HK-2 (cell line): ENCODE data around the gene SCAMP5.
A peak's percentile ranks its signal among the peaks of the same experiment; 100 is the strongest.

Source experiments
- DNase-seq: peaks from one replicate; pipeline ENCODE4 v3.0.0-alpha.2; 2018; ENCODE audit not compliant: unreplicated experiment

SCAMP5 gene

DNA sequence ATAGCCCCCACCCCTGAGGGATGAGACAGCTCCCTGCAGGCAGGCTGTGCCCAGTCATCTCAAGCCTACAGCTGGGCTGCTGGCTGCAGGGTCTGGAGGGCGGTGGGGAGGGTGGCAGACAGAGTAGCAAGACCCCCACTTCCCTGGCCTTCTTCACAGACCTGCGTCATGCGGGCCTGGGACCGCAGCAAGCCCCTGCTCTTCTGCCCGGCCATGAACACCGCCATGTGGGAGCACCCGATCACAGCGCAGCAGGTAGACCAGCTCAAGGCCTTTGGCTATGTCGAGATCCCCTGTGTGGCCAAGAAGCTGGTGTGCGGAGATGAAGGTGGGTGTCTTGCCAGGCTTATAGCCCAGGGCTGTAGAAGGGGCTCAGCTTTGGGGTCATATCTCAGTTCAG is 53.0 kb downstream of the SCAMP5 start:
- DNase-seq, result no peak

DNA sequence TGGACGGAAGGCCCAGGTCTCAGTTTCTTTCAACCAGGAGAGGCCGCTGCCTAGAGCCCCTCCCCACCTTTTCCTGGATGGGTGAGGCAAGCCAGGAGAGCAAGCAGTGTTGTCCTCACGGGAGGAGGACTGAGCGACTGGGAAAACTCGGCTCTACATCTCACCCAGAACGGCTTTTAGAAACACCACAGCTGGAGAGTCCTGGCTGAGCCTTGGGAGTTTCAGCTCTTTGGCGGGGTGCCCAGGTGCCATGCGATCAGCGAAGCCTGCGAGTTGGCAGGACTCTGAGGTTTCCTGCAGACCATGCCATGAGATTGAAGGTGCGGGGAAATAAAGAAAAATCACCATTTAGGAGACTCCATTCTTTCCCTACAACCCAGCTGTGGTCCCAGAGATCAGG is 54.0 kb downstream of the SCAMP5 start:
- DNase-seq, result no peak

DNA sequence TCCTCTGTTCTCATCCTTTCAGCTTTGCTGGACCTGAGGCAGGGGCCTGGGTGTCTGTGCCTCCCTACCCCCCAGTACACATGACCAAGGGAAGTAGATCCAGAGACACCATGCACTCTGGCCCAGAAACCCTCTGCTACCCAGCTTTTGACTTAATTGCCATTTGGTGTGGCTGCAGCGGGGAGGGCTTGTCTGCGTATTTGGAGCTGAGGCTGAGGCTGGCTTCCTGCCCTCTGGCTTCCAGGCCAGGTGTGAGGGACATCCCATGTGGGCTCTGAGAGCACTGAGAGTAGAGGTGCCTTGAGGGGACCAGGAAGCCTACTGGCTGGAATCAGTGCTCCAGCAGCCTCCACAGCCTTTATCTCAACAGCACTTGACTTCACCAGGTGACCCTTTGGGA is 54.9 kb downstream of the SCAMP5 start:
- no peak for DNase-seq

DNA sequence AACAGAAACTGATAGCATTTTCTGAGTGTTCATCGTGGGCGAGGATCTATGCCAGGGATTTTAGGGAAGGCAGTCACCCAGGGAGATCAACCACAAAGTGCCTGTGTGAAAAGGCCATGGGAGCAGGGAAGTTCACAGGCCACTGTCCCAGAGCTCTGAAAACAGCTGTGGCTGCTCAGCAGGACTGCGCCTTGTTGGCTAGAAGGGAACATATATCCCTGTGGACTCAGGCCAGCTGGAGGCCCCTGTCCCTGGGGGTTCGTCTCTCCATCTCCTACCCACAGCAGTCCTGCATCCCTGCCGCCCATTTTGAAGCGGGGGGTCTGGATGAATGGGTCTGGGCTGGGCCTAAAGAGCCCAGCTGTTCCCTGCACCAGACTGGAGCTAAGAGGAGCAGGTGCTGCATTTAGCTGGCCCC is 55.8 kb downstream of the SCAMP5 start:
- DNase-seq, result no peak

DNA sequence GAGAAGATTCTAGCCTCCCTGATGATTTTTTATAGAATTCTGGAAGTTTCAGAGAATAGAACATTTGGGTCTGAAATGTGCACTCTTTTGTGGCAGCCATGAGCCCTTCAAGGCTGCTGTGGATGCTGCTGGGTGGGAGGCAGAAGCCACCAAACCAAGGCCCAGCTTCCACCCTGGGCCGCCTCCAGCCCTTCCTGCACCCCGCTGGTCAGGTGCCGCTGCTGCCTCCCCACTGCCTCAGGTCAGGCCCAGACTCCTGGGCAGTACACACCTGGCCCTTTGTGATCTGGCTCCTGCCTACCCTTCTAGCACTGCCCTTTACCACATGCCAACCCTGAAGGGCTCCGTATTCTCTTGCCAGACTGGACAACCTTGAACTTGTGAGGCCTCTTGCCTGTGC is 56.3 kb downstream of the SCAMP5 start:
- no peak for DNase-seq

DNA sequence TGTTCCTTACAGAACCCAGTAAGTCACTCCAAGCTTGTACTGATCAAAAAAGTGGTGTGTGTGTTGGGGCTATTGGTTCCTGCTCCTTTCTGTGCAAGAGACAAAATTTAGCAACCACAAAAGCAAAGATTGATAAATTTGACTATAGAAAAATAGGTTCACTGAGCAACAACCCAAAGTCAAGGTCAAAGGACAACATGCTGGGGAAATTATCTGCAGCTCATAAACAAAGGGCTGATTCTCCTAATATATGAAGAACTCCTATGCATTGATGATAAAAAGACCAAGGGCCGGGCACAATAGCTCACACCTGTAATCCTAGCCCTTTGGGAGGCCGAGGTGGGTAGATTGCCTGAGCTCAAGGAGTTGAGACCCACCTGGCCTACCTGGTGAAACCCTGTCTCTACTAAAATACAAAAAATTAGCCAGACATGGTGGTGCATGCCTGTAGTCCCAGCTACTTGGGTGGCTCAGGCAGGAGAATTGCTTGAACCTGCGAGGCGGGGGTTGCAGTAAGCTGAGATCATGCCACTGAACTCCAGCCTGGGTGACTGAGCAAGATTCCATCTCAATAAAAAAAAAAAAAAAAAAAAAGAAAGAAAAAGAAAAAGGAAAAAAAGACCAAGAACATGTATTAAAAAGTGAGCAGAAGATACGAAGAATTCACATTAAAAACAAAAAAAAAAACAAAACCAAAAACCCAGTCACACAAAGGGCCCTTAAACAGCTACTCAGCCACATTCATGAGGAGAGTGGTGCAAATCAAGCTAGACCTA is 57.8 kb downstream of the SCAMP5 start:
- DNase-seq, result no peak

DNA sequence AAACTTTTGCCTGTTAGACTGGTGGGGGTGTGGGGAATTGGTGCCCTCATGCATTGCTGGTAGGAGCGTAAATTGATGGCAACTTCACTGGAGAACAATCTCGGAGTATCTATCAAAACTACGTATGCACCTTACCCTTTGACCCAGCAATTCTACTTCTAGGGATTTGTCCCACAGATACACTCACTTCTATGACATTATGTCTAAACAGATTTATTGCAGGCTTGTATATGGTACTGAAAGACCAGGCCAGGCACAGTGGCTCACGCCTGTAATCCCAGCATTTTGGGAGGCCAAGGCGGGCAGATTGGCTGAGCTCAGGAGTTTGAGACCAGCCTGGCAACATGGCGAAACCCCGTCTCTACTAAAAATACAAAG is 58.4 kb downstream of the SCAMP5 start:
- no peak for DNase-seq

DNA sequence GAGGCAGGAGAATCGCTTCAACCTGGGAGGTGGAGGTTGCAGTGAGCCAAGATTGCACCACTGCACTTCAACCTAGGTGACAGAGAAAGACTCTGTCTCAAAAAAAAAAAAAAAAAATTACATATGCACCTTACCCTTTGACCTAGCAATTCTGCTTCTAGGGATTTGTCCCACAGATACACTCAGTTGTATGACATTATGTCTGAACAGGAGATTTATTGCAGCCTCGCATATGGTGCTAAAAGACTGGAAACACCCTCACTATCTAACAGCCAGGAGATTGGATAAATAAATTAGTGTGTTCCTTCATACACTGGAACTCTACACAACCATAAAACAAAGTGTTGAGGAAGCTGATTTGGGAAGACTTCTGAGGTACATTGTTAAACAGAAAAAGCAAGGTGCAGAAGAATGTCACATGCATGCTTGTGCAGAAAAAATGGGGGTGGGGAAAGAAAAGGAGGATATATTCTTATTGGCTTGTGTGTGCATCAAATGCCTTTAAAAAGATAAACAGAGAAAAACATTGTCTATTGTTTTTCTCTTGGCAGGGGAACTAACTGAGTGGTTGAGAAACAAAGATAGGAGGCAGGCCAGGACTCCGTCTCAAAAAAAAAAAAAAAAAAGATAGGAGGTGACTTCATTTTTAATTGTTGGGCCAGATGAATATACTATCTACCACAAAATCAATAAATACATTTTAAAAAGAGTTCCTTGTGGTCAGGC is 59.0 kb downstream of the SCAMP5 start:
- no peak for DNase-seq

DNA sequence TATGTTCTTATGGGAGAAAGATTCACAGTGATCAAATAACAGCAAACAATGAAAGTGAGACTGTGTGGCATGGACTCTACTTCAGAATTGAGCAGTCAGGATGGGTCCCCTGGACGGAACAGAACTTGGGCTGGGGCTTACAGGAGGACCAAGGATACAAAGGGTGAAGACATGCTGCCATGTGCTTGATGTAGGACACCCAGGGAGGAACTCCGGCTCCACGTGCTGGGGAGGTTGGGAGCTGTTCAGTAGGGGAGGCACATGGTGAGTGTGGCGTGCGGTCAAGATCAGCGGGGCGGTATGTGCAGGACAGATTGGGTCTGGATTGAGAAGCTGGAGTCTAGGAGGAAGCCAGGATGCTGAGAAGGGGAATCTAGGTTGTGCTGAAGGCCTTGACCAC is 60.7 kb downstream of the SCAMP5 start:
- DNase-seq, result no peak

DNA sequence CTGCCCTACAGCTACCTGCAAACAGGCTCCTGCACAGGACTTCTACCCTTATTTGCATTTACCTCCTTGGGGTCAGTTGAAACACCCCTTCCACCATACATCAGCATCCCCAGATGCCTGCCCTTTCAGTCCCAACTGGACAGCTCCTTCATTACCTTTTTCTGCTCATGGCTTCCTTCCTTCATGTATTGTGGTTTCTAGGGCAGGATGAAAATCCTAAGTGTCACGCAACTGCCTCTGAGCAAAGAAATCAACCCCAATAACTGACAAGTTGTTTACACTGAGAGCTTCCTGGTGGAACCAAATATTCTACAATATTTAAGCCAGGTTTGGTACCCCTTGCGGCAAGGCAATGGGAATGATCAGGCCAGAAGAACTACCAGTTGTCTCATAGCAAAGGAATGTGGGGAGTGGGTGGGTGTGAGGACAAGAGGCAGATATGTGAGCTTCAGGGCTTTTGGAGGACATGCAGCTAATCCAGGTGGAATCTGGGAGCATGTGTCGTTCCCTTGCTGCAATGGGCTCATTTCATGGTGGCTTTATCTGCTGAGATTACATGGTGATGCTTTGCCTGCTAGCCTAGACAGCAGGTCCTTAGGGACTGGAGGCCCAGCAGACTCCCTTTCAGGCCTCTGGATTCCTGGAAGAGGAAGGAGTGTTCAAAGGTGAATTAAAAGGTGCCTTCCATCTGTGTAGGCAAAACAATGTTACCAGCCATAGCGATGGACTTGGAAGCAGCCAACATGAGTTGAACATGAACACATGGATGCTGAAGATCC is 63.0 kb downstream of the SCAMP5 start:
- no peak for DNase-seq

DNA sequence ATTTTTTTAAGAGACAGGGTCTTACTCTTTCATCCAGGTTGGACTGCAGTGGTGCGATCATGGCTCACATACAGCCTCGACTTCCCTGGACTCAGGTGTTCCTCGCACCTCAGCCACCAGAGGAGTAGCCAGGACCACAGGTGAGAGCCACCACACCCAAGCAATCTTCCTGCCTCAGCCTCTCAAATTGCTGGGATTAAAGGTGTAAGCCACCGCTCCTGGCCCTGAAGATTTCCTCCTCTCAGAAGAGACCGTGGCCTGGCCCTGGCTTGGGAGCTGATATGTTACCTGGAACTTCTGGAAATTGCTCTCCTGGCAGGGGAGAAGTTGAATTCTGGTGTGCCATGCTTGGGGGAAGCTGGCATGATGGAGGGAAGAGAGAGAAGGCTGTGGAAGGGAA is 64.2 kb downstream of the SCAMP5 start:
- DNase-seq, result no peak

DNA sequence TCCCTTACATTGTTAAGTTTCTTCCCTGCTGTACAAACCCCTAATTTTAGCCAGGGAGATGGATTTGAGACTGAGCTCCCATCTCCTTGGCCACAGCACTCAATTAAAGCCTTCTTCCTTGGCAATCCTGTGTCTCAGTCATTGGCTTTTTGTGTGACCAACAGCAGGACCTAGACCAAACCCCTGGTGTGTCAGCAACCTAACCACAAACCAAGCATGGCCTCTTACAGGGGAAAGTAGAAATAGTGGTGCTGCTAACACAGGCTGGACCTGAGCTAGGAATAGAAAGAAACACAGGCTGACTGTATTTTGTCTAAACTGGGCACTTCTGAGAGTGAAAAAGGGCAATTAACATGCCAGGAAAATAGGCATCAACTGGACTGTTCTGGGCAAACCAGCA is 65.9 kb downstream of the SCAMP5 start:
- DNase-seq, result no peak

DNA sequence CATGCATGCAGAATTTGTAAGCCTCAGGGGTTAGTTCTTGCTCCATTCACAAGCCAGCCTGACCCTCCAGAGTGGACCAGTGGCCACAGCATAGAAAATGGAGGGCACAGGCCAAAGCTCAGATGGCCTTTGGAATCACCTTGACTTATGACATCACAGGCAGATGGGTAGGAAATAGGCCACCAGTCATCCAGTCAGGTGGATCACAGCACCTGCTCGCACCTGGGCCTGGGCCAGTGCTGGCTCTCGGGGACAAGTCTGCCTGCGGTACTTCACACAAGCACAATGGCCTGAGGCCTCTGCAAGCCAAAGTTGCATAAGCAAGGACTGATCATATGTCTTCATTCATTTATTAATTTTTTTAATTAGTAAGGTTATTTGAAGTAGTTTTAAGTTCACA is 67.3 kb downstream of the SCAMP5 start:
- no peak for DNase-seq

DNA sequence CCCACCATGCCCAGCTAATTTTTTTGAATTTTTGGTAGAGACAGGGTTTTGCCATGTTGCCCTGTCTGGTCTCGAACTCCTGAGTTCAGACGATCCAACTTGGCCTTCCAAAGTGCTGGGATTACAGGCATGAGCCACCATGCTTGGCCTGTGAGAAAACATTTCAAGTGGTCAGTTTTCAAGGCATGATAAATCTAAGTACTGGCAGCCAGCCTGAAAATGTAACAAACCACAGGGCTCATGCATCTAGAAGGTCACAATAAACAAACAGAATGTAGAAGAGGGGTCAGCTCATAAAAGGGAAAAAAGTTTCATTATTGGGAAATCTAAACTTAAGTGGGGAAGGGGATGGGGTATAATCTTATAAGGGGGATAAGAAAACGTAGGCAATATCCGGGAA is 68.0 kb downstream of the SCAMP5 start:
- DNase-seq, result no peak

DNA sequence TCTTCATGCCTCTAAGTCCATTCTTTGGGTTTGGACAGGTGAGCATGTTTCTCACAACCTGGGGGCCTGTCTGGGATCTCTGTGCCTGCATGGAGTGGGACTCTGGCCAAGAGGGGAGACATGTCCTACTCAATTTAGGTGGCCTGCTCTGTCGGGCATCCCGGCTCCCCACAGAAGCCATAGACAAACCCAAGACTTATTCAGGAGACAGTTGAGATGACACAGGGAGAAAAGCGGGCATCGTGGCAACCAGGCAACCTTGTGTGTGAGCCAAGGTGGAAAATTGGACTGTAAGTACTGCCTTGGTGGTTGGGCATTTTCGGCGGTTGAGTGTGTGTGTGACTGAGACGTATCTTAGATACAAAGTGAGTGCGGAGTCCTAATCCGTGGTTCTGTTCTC is 68.5 kb downstream of the SCAMP5 start:
- no peak for DNase-seq

DNA sequence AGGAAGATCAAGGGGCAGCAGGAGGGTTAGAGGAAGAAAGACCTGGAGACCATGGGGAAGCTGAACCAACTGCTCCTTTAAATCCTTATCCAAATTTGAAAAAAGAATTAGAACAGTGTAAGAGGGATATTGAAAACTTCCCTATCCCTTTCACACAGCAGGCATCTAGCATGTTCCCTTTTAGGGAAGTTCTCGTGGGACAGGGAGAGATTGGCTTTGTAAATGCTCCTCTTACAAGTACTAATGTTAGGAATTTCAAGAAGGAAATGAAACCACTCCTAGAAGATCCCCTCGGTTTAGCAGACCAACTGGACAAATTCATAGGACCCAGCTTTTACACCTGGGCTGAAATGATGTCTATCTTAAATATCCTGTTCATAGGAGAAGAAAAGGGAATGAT is 69.5 kb downstream of the SCAMP5 start:
- DNase-seq, result no peak

DNA sequence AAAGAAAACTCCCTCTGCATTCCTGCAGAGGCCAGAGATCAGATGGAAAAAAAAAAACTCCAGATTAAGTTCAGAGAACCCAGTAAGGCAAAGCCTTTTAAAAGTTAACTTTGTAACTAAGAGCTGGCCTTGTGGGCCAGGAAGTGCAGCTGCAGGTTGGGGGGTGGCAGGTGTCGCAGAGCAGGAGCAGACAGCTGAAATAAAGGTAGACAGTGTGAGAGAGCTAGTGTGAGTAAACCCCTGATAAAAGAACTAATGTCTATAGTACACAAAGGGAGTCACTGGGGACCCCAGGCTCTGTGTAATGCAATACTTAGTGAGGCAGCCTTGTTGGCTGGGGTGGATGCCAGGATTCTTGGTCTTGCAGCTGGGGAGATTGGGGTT is 70.1 kb downstream of the SCAMP5 start:
- DNase-seq, result no peak

DNA sequence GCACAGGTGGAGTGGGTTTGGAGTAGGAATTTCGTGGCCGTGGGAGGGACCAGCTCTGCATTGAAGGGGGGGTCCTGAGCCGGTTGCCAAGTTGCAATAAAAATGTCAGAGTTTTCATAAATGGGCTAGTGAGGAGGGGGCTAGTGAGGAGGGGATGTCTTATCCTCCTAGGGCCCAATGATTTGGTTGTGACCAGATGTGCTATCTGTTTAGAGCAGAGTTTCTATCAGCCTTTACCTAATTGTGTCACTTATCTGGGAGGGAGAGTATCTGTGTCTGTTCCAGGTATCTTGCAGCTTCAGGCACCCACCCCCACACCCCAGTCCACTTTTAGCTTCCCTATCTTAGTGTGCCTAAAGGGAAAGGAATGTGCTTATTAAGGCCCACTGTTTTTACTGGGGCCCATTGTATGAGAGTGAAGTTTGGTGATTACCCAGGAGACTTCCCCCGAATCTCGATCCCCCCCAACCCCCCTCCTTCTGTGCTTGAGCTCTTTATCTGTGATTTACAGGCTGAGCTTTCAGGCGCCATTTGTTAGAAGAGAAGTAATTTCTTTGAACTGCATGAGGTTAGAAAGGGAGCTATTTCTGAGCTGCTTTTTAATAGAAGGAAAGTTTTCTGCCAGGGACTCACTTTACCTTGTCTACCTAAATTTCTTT is 70.6 kb downstream of the SCAMP5 start:
- DNase-seq, result no peak

DNA sequence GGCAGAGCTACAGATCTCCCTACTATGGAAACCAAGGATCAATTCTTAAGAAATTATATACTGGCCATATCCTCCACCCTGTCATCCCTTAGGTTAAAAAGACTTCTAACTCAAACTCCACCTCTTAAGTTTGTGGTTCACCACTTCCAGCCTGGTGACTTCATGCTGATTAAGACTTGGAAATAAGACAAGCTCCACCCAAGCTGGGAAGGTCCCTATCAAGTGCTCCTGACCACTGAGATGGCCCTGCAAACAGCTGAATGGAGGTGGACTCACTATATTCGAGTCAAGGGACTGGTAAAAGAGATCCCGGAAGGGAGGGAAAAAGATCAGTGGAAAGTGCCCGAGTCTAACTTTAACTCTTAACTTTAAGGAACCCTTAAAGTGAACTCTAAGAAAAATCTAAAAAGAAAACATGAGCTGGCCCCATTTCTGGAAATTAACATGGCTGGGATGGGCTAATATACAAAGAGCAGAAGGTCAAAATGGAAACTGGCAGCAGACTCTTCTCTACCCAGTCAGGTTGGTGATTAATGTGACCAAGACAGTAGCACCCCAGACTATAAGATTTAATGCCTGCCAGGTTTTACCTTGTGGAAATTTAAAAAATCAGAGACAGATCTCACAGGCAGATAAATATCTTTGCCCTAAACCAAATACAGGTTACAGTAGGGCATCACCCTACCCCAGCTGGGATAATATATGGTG is 71.9 kb downstream of the SCAMP5 start:
- DNase-seq, result peak; percentile 33

DNA sequence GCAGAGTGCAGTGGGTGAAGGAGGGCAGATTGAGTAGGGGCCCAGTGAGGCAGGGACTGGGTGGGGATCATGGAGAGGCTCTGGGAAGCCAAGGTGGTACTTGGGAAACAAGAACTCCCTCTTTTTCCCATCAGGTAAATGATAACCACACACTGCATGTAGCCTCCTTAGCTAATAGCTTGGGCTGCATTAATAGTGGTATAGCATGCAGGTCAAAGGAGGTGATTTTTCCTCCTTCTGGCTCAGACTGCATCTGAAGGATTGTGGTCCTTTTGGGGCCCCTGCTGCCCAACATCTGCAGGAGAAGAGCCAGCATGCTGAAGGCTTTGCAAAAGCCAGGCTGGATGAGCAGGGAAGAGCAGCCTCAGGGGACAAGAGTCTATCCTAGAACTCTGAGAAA is 73.4 kb downstream of the SCAMP5 start:
- no peak for DNase-seq

DNA sequence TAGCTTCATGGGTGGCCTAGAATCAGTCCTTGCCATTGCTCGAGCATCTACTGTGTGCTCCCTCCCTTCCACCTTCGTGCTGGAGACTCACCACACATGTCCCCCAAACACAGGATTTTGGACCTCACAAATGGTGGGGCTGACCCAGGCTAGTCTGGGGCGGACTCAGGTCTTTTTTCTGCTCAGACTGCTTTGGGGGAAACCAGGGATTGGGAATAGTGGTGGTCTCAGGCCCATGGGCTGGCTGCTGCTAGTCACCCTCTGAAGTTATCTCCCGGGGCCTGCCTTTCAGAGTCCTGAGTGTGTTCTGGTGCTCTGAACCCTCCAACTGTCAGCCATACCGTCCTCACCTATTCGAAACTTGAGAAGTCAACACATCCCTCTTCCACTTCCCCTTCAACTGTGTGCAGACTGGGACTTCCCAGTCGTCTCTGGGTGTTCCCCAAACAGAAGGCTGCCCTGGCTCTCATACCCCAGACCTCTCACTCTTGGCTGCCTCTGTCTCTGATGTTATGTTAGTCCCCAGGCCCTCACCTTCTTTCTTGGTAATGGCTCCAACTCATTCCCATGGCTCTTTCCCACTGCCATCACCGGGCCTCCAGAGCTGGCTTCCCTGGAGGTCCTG is 74.0 kb downstream of the SCAMP5 start:
- no peak for DNase-seq
